Measurements from ENCODE around the gene DOCK2. TPM values are rescaled to one million over a fixed set of nuclear protein-coding genes. Genes with fewer than 3 reads are reported as not detected.

Gene DOCK2
- total and polyA plus RNA-seq, 2 of the 8 experiments (the other 6 are each of a cell fraction or from before 2014, with no cell fraction given): 3.9 to 5.7 TPM

GRCh38 chr5:169748174-169748573 is 111.1 kb downstream of the DOCK2 start:
- DNase-seq (ENCODE audit: low read depth in 1 of 2, low spot score in 2 of 2) (no peak), FAIRE-seq (no peak)
- Histone ChIP-seq H2AFZ (ENCODE audit: low read length) (no peak overlapping the region), H3K18ac (ENCODE audit: extremely low read depth, low read length) (no peak overlapping the region), H2BK120ac (replicated peaks; ENCODE audit: low read depth, low read length) (no peak overlapping the region), H2BK20ac (ENCODE audit: low read length) (no peak overlapping the region), H4K8ac (ENCODE audit: extremely low read depth, insufficient read depth, low read length) (no peak overlapping the region), H3K4me2 (ENCODE audit: insufficient read depth in 1 of 2, low read depth in 2 of 2, low read length in 2 of 2) (no peak overlapping the region), H3K4ac (replicated peaks; ENCODE audit: insufficient read length, low read depth, low read length) (no peak overlapping the region), H3K36me3 (ENCODE audit: control insufficient read depth in 2 of 4, insufficient read depth in 4 of 4, low read length in 3 of 4) (no peaks in the 10 kb centered on the region), H3K23ac (ENCODE audit: insufficient read length) (no peak overlapping the region), H2AK5ac (ENCODE audit: low read depth, low read length) (no peak overlapping the region), H3K27me3 (replicated peaks in 1 of 4; ENCODE audit: control insufficient read depth in 3 of 4, extremely low read depth in 1 of 4, insufficient read depth in 3 of 4, low read length in 3 of 4) (no peaks in the 10 kb centered on the region), H2BK15ac (ENCODE audit: low read length) (no peak overlapping the region), H3K4me3 (ENCODE audit: extremely low read depth in 1 of 4, insufficient read depth in 2 of 4, low read depth in 3 of 4, low read length in 4 of 4) (no peak overlapping the region), H3K9ac (replicated peaks in 1 of 4; ENCODE audit: extremely low read depth in 1 of 4, low read depth in 3 of 4, low read length in 3 of 4) (no peak overlapping the region), H3K79me2 (ENCODE audit: control insufficient read depth in 1 of 2, insufficient read depth in 2 of 2, low read length in 2 of 2) (no peaks in the 10 kb centered on the region), H3K14ac (ENCODE audit: insufficient read length) (no peak overlapping the region), H2BK12ac (ENCODE audit: low read depth, low read length) (no peak overlapping the region), H4K91ac (replicated peaks; ENCODE audit: insufficient read length, low read length) (no peak overlapping the region), H3K9me3 (ENCODE audit: insufficient read depth in 2 of 2, low read depth in 1 of 2, low read length in 1 of 2) (no peaks in the 10 kb centered on the region), H3K27ac (ENCODE audit: low read depth, low read length) (no peak overlapping the region), H3K79me1 (ENCODE audit: low read depth, low read length) (no peaks in the 10 kb centered on the region), H4K5ac (ENCODE audit: insufficient read length, low read depth, low read length) (no peak overlapping the region), H4K20me1 (replicated peaks in 1 of 2; ENCODE audit: control insufficient read depth in 1 of 2, insufficient read depth in 2 of 2, low read length in 2 of 2) (peaks cover 0 to 2% of the 10 kb centered on the region in 2 experiments), H3K4me1 (replicated peaks in 1 of 4; ENCODE audit: control insufficient read depth in 3 of 4, insufficient read depth in 4 of 4, low read length in 3 of 4) (no peaks in the 10 kb centered on the region; a peak in 3 of 7 replicates), H3K23me2 (ENCODE audit: low read depth, low read length) (no peaks in the 10 kb centered on the region), H2BK5ac (ENCODE audit: low read depth, low read length) (no peak overlapping the region), H3K56ac (replicated peaks; ENCODE audit: insufficient read length, low read depth, low read length) (no peak overlapping the region)
- POLR2A ChIA-PET (ENCODE audit: partially characterized antibody): no interaction called here
- 98% methylated on average over 3 of the region's 3 CpGs; no CpG with 5 or more reads in 1 of the 2 experiments for WGBS, 2 experiments (ENCODE audit: extremely low coverage in 1 of 2, insufficient coverage in 1 of 2, insufficient read length in 1 of 2, insufficient replicate concordance in 2 of 2, low coverage in 1 of 2, low lambda C conversion rate in 2 of 2, missing lambda C conversion rate in 1 of 2)
- CTCF ChIA-PET (ENCODE audit: partially characterized antibody): interaction anchor here (2.5 kb wide), 1 partner anchor 9 kb away, joined by 8 read pairs; no protein-coding TSS in a partner anchor
- TF ChIP-seq CHD1 (IDR thresholded peaks at IDR 0.05; ENCODE audit: low read depth, low read length) (no peak), EGR1 (IDR thresholded peaks at IDR 0.05; ENCODE audit: borderline replicate concordance, low read depth, low read length) (no peak), JUND (IDR thresholded peaks at IDR 0.05; ENCODE audit: low read length) (no peak), SIN3A (conservative IDR thresholded peaks at IDR 0.05 in 1 of 2, IDR thresholded peaks at IDR 0.05 in 1 of 2; ENCODE audit: low read depth in 1 of 2, low read length in 2 of 2) (no peak), ZNF274 (IDR thresholded peaks at IDR 0.05; ENCODE audit: borderline replicate concordance, extremely low read depth, low read length) (no peak), SIRT6 (IDR thresholded peaks at IDR 0.05; ENCODE audit: low read length) (no peak), FOSL1 (IDR thresholded peaks at IDR 0.05; ENCODE audit: insufficient read depth, low read depth, low read length) (no peak), YY1 (IDR thresholded peaks at IDR 0.05; ENCODE audit: low read depth, low read length) (no peak), PHF8 (conservative IDR thresholded peaks at IDR 0.05; ENCODE audit: low read depth, low read length) (no peak), SP4 (IDR thresholded peaks at IDR 0.05; ENCODE audit: low read length) (no peak), TAF1 (IDR thresholded peaks at IDR 0.05; ENCODE audit: low read depth, low read length) (no peak), BRCA1 (IDR thresholded peaks at IDR 0.05; ENCODE audit: low read depth, low read length) (no peak)
- TF ChIP-seq, protein P1, sequence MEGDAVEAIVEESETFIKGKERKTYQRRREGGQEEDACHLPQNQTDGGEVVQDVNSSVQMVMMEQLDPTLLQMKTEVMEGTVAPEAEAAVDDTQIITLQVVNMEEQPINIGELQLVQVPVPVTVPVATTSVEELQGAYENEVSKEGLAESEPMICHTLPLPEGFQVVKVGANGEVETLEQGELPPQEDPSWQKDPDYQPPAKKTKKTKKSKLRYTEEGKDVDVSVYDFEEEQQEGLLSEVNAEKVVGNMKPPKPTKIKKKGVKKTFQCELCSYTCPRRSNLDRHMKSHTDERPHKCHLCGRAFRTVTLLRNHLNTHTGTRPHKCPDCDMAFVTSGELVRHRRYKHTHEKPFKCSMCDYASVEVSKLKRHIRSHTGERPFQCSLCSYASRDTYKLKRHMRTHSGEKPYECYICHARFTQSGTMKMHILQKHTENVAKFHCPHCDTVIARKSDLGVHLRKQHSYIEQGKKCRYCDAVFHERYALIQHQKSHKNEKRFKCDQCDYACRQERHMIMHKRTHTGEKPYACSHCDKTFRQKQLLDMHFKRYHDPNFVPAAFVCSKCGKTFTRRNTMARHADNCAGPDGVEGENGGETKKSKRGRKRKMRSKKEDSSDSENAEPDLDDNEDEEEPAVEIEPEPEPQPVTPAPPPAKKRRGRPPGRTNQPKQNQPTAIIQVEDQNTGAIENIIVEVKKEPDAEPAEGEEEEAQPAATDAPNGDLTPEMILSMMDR (IDR thresholded peaks at IDR 0.05; ENCODE audit: control extremely low read depth in 1 of 3, insufficient read depth in 1 of 3, low read depth in 1 of 3, low read length in 3 of 3): no peak
